HFFc6 (cell line): Measurements from ENCODE around the gene AP4E1. TPM values are rescaled to one million over a fixed set of nuclear protein-coding genes. Genes with fewer than 3 reads are reported as not detected.
A peak's percentile ranks its signal among the peaks of the same experiment; 100 is the strongest.

Source experiments
- DNase-seq: peaks from one replicate; pipeline ENCODE4 v3.0.0-alpha.2; 2018
- H3K27ac Mint-ChIP-seq: 2 replicates; pipeline ENCODE4 v1.8.0; 2020; ENCODE audit warnings: mild to moderate bottlenecking, mixed read lengths
- H3K27me3 Mint-ChIP-seq: 2 replicates; pipeline ENCODE4 v1.8.0; 2021; ENCODE audit warnings: mild to moderate bottlenecking, moderate library complexity, mixed read lengths; ENCODE audit not compliant: insufficient read depth
- H3K36me3 Mint-ChIP-seq: 2 replicates; pipeline ENCODE4 v1.8.0; 2021; ENCODE audit warnings: low read depth, mixed read lengths
- H3K4me1 Mint-ChIP-seq: 2 replicates; pipeline ENCODE4 v1.8.0; 2020; ENCODE audit warnings: low read depth, mixed read lengths
- H3K4me3 Mint-ChIP-seq: 2 replicates; pipeline ENCODE4 v1.8.0; 2020; ENCODE audit warnings: mild to moderate bottlenecking, moderate library complexity, mixed read lengths
- H3K9me3 Mint-ChIP-seq: 2 replicates; pipeline ENCODE4 v1.8.0; 2020; ENCODE audit warnings: mild to moderate bottlenecking, mixed read lengths
- long read RNA-seq: library from polyadenylated mRNA; unstranded; transcript quantifications from one replicate; pipeline ENCODE4 v2.0.0, GENCODE V29; 2019
- total RNA-seq, 6 experiments: library from RNA; stranded (reverse); fragmentation: NEBNext Ultra II Directional; extraction: Animal tissue kit (Norgen Biotek cat#: 25700); gene quantifications; 2 replicates in 1 of 6; 3 replicates in 5 of 6; pipeline ENCODE4 v1.2.3, GENCODE V29; 2021
- TF ChIP-seq, protein P1 (sequence below): fragments of 200-600 bp; sonication (generic); IDR thresholded peaks from 2 replicates; pipeline ENCODE4 v1.5.0; 2021; ENCODE audit warnings: antibody characterized with exemption, mild to moderate bottlenecking

The AP4E1 gene
- total RNA-seq = 10 to 100 TPM; 14.3 to 17.5 (median 16.2) TPM
- long read RNA-seq, full-length matches to known transcripts = 1 of 8 reads
- long read RNA-seq, partial matches to known transcripts = 3 of 8 reads
- long read RNA-seq, other reads (novel, unspliced or antisense) = 4 of 8 reads

DNA sequence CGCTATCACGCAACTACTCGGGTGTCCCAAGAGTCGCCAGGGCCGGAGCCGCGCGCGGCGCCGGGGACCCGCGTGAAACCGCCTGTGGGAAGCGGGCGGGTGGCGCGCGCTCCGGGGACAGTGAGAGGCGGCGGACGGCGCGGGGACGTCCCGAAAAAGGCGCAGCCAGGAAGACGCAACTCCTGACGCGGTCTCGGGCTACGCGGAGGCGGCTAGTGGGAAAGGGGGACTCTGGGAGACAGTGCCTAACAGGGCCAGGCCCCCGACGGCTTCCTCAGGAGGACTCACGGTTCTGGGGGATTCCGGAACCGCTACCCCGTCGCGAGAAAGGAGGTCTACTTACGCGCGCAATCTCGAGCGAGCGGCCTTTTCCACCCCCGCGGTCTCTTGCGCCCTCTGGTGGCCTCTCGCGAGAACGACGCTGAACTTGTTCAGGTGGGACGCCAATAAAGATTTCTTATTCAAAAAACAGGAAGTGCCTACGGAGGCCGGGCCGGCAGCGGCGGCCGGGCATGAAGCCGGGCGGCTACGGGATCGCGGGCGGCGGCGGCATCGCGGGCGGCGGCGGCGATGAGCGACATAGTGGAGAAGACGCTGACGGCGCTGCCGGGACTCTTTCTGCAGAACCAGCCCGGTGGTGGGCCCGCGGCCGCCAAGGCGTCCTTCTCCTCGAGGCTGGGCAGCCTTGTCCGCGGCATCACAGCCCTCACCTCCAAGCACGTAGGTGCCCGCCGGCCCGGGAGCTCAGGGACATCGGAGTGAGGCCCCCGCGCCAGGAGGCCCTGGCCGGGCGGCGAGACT, at the start of gene AP4E1:
Gene AP4E1, plus strand, starts transcription at position 475 of the 801 bp plus-strand sequence. Its CDS starts 96 bp downstream, at position 571.
- H3K27me3 Mint-ChIP-seq = no peaks in the 10 kb centered on the region; the same call in 1 of the 2 replicates
- H3K36me3 Mint-ChIP-seq = peaks cover 22% of the 10 kb centered on the region
- DNase-seq = peak; percentile 87
- peak within 1 kb of the TSS; percentile 89 for H3K27ac Mint-ChIP-seq
- peaks cover 29% of the 10 kb centered on the region for H3K4me1 Mint-ChIP-seq
- no peaks in the 10 kb centered on the region for H3K9me3 Mint-ChIP-seq
- H3K4me3 Mint-ChIP-seq = peak within 1 kb of the TSS; percentile 94
- TF ChIP-seq, protein P1, sequence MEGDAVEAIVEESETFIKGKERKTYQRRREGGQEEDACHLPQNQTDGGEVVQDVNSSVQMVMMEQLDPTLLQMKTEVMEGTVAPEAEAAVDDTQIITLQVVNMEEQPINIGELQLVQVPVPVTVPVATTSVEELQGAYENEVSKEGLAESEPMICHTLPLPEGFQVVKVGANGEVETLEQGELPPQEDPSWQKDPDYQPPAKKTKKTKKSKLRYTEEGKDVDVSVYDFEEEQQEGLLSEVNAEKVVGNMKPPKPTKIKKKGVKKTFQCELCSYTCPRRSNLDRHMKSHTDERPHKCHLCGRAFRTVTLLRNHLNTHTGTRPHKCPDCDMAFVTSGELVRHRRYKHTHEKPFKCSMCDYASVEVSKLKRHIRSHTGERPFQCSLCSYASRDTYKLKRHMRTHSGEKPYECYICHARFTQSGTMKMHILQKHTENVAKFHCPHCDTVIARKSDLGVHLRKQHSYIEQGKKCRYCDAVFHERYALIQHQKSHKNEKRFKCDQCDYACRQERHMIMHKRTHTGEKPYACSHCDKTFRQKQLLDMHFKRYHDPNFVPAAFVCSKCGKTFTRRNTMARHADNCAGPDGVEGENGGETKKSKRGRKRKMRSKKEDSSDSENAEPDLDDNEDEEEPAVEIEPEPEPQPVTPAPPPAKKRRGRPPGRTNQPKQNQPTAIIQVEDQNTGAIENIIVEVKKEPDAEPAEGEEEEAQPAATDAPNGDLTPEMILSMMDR = peak; percentile 98

DNA sequence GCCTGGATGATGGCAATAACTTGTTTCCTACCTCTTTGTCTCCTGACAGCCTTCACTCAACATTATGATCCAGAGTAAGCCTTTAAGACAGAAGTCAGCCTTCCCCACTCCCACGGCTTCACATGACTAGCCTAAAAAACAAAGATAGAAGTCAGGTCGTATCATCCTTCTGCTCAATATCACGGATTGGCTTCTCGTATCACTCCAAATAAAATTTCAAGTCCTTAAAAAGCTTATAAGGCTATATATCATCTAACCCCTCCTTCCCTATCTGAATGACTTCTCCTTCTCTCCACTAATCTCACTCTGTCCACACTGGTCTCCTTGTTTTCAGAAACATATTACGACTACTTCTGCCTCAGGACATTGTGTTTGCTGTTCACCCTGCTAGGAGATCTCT, 47.7 kb upstream of the AP4E1 start:
- Mint-ChIP-seq H3K36me3 (no peaks in the 10 kb centered on the region), H3K27me3 (peaks cover 12% of the 10 kb centered on the region), H3K4me1 (no peaks in the 10 kb centered on the region; the same call in 1 of the 2 replicates), H3K4me3 (no peak overlapping the region), H3K9me3 (no peaks in the 10 kb centered on the region), H3K27ac (no peak overlapping the region)
- no peak for DNase-seq
- TF ChIP-seq, protein P1 = no peak

DNA sequence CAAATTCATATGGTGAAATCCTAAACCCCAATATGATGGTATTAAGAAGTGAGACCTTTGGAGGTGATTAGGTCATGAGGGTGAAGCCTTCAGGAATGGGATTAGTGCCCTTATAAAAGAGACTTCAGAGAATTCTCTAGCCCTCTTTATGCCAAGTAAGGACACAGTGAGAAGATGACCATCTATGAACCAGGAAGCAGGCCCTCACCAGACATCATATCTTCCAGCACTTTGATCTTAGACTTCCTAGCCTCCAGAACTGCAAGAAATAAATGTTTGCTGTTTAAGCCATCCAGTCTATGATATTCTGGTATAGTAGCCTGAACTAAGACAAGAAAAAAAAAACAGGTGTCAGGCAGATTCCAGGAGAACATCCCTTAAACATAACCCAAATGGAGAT, 45.9 kb upstream of the AP4E1 start:
- DNase-seq = no peak
- H3K4me1 Mint-ChIP-seq = no peaks in the 10 kb centered on the region; the same call in 1 of the 2 replicates
- TF ChIP-seq, protein P1 = no peak
- no peaks in the 10 kb centered on the region for H3K36me3 Mint-ChIP-seq
- no peaks in the 10 kb centered on the region for H3K9me3 Mint-ChIP-seq
- no peak overlapping the region for H3K27ac Mint-ChIP-seq
- no peak overlapping the region for H3K4me3 Mint-ChIP-seq
- peaks cover 11% of the 10 kb centered on the region for H3K27me3 Mint-ChIP-seq

DNA sequence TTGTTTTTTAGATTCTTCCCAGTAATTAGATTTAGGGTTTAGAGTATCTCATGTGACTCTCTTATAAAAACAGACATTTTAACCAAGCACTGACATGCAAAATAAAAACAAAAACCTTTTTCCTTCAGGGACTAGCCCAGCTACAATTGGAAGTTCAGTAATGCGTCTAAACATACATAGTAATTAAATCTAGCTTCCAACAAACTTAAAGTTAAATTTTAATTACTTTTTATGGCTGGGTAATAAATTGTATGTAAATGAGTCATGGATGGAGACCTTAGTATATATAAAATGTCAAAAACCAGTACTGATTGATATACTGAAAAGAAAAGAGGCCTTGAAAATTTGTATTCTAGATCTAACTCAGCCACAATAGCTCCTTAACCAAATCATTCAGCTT, 43.6 kb upstream of the AP4E1 start:
- H3K4me3 Mint-ChIP-seq = no peak overlapping the region
- TF ChIP-seq, protein P1 = no peak
- H3K27me3 Mint-ChIP-seq = peaks cover 13% of the 10 kb centered on the region
- no peaks in the 10 kb centered on the region for H3K4me1 Mint-ChIP-seq
- no peak overlapping the region for H3K27ac Mint-ChIP-seq
- no peaks in the 10 kb centered on the region for H3K36me3 Mint-ChIP-seq
- no peak for DNase-seq
- no peaks in the 10 kb centered on the region for H3K9me3 Mint-ChIP-seq

DNA sequence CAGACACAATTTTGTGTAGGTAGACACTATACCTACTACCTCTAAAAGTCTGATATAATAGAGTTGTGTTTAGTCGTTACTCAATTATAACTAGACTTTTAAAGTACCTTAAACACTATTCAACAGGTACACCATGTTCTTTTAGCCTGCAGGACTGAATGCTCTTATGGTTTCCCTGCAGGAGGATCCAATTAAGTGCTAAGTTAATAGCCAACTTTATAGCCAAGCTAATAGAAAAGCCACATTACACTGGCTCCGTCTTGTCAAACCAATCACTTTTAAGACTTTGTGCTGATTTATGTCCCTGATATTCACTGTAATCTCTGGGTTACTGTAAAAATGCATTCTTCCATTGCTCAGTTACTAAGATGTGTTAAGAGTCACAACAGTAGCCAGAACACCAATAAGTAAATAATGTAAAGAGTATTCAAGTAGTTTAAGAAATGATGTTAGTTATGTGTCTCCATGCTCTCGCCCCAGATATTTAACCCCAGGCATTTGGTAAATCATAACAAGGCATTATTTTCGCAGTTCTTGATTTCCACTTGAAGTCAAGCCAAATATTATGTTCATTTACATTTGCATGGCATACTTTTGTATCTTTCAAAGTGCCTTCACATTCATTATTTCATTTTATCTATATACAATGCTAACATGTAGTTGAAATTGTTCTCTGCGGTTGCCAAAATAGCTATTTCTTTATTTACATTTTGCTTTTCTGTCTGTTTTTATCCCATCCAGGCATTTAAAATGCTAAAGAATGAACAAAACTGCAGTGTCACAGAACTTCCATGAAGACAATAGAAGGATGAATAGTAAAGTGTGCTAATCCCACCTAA, 42.7 kb upstream of the AP4E1 start:
- no peaks in the 10 kb centered on the region for H3K36me3 Mint-ChIP-seq
- H3K4me1 Mint-ChIP-seq = no peaks in the 10 kb centered on the region
- peaks cover 14% of the 10 kb centered on the region for H3K27me3 Mint-ChIP-seq
- TF ChIP-seq, protein P1 = no peak
- no peaks in the 10 kb centered on the region for H3K9me3 Mint-ChIP-seq
- no peak overlapping the region for H3K27ac Mint-ChIP-seq
- DNase-seq = no peak
- no peak overlapping the region for H3K4me3 Mint-ChIP-seq
